GM21381 (cell line): Measurements from ENCODE around the gene ULBP2.
"Not testable (repeated sequence)": the region's sequence is repeated elsewhere in the genome, so short reads cannot be mapped to it uniquely, and the experiment has no call there.

ENCODE experiments used
- ATAC-seq: cut with Tn5 transposase; IDR thresholded peaks from one replicate; pipeline ENCODE4 v1.9.1; 2021; ENCODE audit warnings: mild to moderate bottlenecking, moderate library complexity; ENCODE audit not compliant: unreplicated experiment

ULBP2 gene

GRCh38 chr6:149965194-149966020 lies 23.6 kb downstream of the ULBP2 start:
- no peak for ATAC-seq

- ATAC-seq = not testable (repeated sequence)
Measured at GRCh38 chr6:149966319-149966718, 24.5 kb downstream of the ULBP2 start.

GRCh38 chr6:149967591-149967990 lies 25.8 kb downstream of the ULBP2 start:
- ATAC-seq = no peak

- ATAC-seq = not testable (repeated sequence)
Measured at GRCh38 chr6:149967999-149968398, 26.2 kb downstream of the ULBP2 start.

- not testable (repeated sequence) for ATAC-seq
Measured at GRCh38 chr6:149968909-149969308, 27.1 kb downstream of the ULBP2 start.

- ATAC-seq = no peak
Measured at GRCh38 chr6:149969635-149970034, 27.8 kb downstream of the ULBP2 start.

GRCh38 chr6:149974394-149974793 lies 32.6 kb downstream of the ULBP2 start:
- ATAC-seq = not testable (repeated sequence)

GRCh38 chr6:149974825-149975224 lies 33.0 kb downstream of the ULBP2 start:
- no peak for ATAC-seq

- ATAC-seq = no peak
Measured at GRCh38 chr6:149975400-149975799, 33.6 kb downstream of the ULBP2 start.

- no peak for ATAC-seq
Measured at GRCh38 chr6:149977221-149977620, 35.4 kb downstream of the ULBP2 start.

GRCh38 chr6:149978610-149979009 lies 36.8 kb downstream of the ULBP2 start:
- no peak for ATAC-seq

- no peak for ATAC-seq
Measured at GRCh38 chr6:149979293-149979692, 37.5 kb downstream of the ULBP2 start.

GRCh38 chr6:149983145-149983544 lies 41.3 kb downstream of the ULBP2 start:
- no peak for ATAC-seq

- ATAC-seq = no peak
Measured at GRCh38 chr6:149984773-149985172, 43.0 kb downstream of the ULBP2 start.

GRCh38 chr6:149985481-149985937 lies 43.7 kb downstream of the ULBP2 start:
- ATAC-seq = no peak

- no peak for ATAC-seq
Measured at GRCh38 chr6:149987602-149988107, 45.8 kb downstream of the ULBP2 start.

GRCh38 chr6:149988550-149989346 lies 46.9 kb downstream of the ULBP2 start:
- ATAC-seq = no peak

GRCh38 chr6:149990212-149990660 lies 48.4 kb downstream of the ULBP2 start:
- no peak for ATAC-seq

- no peak for ATAC-seq
Measured at GRCh38 chr6:149990661-149991471, 49.1 kb downstream of the ULBP2 start.

GRCh38 chr6:149991472-149991795 lies 49.6 kb downstream of the ULBP2 start:
- ATAC-seq = not testable (repeated sequence)

GRCh38 chr6:149991838-149992237 lies 50.0 kb downstream of the ULBP2 start:
- no peak for ATAC-seq
